GM21515 (cell line): ENCODE measurements around the gene LRP6.
"Not testable (repeated sequence)": the region's sequence is repeated elsewhere in the genome, so short reads cannot be mapped to it uniquely, and the experiment has no call there.

Source experiments
- ATAC-seq: cut with Tn5 transposase; IDR thresholded peaks from one replicate; pipeline ENCODE4 v1.9.1; 2021; ENCODE audit not compliant: unreplicated experiment

Gene LRP6

GRCh38 chr12:12127304-12127703 lies 139.5 kb downstream of the LRP6 start:
- no peak for ATAC-seq

GRCh38 chr12:12126551-12126950 lies 140.3 kb downstream of the LRP6 start:
- no peak for ATAC-seq

DNA sequence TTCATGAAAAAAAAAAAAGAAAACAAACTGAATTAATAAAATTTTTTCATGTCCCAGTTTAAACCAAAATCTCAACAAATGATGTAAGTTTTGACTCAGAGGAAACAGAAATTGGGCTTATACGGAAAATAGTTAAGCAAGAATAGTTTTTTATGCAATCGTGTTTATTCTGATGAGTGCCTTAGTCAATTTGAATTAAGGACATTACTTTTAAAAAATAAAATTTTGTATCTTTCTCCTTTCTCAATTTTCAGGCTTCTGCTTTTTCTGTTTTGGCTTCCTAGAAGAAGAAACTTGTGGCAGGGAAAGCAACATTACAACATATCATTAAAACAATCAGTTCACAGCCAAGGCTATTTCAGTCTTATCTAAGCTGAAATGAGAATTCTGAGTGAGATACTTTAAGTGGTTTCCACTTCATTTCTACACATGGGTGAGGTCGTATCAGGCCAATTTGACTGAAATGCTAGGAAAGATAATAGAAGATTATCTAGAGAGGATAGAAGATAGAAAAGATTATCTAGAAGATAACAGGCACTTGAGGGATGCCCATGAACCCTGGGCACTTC lies 143.7 kb downstream of the LRP6 start:
- no peak for ATAC-seq

GRCh38 chr12:12121061-12121460 lies 145.8 kb downstream of the LRP6 start:
- no peak for ATAC-seq

DNA sequence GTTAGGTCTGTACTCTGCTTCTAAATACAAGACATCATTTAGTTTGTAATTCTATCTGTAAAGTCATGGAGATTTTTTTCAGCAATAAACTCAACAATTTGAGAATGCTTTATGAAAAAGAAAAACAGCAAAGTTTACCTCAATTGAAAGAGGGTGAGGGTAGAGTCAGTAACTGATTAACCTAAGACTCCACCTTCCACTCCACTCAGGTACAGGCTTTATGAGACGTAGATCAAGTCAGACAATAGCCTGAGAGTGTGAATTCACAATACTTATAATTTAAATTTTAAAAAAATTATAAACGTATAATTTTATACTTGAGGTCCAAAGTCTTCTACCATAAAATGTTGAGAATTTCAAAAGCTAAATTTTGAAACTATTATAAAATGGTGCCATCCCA lies 150.2 kb downstream of the LRP6 start:
- ATAC-seq, result no peak

GRCh38 chr12:12115514-12115913 lies 151.3 kb downstream of the LRP6 start:
- no peak for ATAC-seq

- not testable (repeated sequence) for ATAC-seq
Measured at GRCh38 chr12:12110923-12111555, 155.8 kb downstream of the LRP6 start.

GRCh38 chr12:12108441-12109058 lies 158.3 kb downstream of the LRP6 start:
- no peak for ATAC-seq

DNA sequence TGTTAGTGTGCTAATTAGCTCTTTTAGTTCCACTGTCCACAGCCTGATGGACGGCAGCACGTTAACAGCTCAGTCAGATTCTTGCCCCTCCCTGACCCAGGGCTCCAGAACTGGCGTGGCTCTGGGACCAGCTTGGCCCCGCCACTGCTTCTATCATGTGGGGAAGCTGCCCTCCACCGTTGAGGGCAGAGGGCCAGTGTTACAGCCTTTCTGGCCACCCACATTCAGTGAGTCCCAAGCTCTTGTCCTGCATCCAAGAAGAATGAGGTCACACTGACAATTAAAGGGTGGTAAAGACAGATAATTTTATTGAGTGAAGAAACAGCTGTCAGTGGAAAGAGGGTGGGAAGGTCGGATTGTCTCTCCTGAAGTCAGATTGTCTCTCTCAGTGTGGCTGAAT lies 159.2 kb downstream of the LRP6 start:
- no peak for ATAC-seq

- ATAC-seq, result no peak
Measured at GRCh38 chr12:12099102-12099501, 167.7 kb downstream of the LRP6 start.

- no peak for ATAC-seq
Measured at GRCh38 chr12:12098691-12099015, 168.2 kb downstream of the LRP6 start.

DNA sequence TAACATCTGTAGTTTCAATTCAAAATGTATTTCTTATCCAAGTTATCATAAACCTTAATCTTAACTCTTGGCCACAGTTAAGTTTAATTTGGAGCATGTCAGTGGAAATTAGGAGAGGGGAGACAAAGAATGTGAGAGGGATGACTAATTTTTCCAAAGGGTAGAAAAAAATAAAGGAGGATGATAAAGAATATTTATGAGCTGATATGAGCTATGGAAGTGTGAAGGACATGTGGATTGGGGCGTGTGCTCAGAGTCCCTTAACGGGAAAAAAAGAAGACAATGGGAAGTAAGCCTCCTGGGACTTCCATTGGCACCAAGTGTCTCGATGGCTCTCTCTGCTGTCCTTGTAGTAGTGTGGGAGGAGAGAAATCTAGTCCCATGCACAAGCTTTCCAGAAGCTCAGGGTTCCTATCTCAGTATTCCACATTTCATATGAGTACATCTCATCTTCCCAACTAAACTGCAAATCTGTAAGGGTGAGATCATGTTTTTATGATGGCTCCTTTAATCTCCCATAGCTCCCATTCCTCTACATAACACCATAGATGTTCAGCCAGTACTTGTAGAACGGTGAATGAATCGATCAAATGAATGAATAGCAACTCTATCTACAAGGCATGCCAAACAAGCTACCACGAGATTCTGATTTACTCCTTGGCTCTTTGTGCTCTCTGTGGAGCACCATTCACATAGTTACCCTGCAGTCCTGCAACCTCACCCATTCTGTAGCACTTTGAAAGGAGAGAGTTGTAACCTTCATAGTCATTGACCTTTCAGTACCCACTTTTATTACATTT lies 168.8 kb downstream of the LRP6 start:
- no peak for ATAC-seq

- ATAC-seq, result no peak
Measured at GRCh38 chr12:12095021-12095420, 171.8 kb downstream of the LRP6 start.

DNA sequence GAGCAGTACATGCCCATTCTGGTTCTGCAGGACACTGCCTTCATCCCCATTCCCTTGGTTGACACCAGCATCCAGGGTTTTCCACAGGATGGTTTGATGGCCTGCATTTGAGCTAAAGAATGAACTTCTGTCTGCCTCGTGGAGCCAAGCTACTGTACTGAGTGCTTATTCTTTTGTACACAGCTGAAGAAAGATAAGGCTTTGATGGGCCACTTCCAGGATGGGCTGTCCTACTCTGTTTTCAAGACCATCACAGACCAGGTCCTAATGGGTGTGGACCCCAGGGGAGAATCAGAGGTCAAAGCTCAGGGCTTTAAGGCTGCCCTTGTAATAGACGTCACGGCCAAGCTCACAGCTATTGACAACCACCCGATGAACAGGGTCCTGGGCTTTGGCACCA lies 172.4 kb downstream of the LRP6 start:
- ATAC-seq, result no peak

GRCh38 chr12:12091977-12092663 lies 174.7 kb downstream of the LRP6 start:
- no peak for ATAC-seq

DNA sequence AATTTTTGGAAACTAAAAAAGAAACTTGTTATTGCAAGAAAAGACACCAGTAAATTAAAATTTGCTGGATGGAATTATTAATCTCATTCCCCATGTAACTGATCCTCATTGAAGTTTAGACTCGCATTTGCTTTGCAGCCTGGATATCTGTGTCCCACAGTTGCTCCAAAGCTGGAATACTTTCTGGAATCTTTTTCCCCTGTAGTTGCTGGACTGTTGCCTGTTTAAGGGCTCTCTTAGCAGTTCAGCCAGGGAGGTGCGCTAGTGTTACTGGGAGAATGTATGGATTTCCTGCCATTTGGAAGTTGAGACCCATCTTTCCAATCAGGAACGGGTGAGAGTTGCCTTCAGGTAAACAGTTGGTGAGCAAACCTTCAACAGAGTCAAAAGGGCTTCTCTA lies 175.8 kb downstream of the LRP6 start:
- ATAC-seq, result no peak

DNA sequence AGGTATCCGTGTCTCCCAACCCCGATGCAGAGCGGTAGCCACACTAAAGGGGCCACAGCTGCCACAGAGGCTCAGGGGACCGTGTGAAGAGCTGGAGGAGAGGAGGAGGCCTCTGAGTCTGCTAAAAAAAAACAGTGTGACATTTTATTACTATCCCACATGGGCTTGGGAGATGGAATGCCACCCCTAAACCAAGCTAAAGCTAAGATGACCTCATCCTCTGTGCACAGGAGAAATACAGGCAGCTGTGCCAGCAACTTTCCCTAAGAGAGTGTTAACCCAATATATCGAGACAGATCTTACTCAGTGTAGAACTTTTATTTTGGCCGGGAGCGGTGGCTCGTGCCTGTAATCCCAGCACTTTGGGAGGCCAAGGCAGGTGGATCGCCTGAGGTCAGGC lies 178.1 kb downstream of the LRP6 start:
- ATAC-seq, result no peak

GRCh38 chr12:12088147-12088546 lies 178.7 kb downstream of the LRP6 start:
- no peak for ATAC-seq

- ATAC-seq, result no peak
Measured at GRCh38 chr12:12087693-12088034, 179.2 kb downstream of the LRP6 start.

DNA sequence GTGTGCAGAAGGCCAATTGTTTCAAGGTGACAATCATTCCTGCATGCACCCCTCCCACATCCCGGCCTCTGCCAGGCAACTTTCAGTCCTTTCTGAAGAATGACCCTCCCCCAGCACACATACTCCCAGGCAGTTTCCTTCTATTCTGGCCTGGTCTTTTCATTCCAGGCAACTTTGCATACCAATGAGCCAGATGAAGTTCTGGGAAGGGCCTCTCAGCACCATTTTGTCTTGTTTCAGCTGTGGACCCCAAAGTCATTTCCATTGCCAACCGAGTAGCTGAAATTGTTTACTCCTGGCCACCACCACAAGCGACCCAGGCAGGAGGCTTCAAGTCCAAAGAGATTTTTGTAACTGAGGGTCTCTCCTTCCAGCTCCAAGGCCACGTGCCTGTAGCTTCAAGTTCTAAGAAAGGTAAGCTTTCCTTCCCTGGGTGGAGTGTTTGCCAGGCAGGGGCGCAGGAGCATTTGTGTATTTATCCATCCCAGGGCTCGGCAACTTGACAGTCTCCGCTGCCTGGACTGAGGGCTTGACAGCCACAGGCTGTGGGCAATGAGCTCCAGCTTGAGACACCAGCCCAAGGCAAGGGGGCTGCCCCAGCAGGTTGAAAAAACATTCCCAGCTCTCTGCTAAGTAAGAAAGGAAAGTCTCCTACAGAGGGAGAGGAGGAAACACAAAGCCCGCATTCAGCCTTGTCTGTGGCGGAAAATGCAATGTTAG lies 179.7 kb downstream of the LRP6 start:
- no peak for ATAC-seq

DNA sequence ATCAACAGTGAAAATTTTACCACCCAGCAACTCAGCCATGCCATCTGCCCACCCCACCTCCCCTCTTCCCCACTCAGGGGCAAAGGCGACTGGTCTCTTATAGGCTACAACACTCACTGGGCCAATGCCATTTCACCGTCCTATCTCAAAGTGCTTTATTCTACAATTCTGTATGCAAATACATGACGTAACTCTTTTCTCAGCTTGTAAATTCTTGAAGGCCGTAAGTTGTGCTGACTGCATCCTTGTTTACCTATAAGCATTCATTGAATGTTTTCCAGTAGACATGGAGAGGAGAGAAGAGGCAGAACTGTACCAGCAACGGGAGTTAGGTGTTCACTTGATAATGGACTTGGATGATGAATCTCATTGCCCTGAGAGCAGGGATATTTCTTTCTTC lies 180.5 kb downstream of the LRP6 start:
- ATAC-seq, result no peak
